GM12874 (cell line): ENCODE results near the gene SDF2.

Source experiments
- TF ChIP-seq, protein P1 (sequence below): IDR thresholded peaks from 2 replicates; pipeline ENCODE4 v1.5.1; 2011; ENCODE audit warnings: low read depth, mild to moderate bottlenecking, control low read depth, low read length, moderate library complexity; ENCODE audit not compliant: insufficient read depth

The SDF2 gene

DNA sequence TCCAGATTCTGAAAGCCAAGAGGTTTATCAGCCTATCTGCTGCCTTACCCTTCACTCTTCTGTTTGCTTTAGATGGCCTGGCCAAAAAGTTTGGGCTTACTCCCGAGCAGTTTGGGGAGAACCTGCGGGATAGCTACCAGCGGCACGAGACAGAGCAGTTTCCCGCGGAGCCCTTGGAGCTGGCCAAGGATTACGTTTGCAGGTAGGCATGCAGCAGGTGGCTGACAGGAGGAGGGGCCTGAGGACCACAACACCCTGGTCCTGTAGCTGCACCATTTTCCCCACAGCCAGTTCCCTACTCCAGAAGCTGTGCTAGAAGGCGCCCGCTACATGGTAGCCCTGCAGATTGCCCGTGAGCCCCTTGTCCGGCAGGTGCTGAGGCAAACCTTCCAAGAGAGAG is 20.9 kb upstream of the SDF2 start:
- TF ChIP-seq, protein P1, sequence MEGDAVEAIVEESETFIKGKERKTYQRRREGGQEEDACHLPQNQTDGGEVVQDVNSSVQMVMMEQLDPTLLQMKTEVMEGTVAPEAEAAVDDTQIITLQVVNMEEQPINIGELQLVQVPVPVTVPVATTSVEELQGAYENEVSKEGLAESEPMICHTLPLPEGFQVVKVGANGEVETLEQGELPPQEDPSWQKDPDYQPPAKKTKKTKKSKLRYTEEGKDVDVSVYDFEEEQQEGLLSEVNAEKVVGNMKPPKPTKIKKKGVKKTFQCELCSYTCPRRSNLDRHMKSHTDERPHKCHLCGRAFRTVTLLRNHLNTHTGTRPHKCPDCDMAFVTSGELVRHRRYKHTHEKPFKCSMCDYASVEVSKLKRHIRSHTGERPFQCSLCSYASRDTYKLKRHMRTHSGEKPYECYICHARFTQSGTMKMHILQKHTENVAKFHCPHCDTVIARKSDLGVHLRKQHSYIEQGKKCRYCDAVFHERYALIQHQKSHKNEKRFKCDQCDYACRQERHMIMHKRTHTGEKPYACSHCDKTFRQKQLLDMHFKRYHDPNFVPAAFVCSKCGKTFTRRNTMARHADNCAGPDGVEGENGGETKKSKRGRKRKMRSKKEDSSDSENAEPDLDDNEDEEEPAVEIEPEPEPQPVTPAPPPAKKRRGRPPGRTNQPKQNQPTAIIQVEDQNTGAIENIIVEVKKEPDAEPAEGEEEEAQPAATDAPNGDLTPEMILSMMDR: no peak

DNA sequence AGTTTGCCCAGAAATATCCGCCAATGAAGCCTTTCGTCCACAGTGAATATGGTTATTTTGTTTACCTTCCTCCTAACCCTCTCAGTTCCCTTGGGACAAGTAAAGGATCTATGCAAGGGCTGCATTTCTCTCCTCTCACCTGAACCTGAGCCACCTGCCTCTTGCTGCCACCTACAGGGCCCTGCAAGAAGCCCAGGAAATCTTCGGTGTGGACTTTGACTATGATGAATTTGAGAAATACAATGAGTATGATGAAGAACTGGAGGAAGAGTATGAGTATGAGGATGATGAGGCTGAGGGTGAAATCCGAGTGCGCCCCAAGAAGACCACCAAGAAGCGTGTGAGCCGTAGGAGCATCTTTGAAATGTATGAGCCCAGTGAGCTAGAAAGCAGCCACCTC is 14.3 kb upstream of the SDF2 start:
- TF ChIP-seq, protein P1: peak; percentile 32; the same call in 1 of the 2 replicates

DNA sequence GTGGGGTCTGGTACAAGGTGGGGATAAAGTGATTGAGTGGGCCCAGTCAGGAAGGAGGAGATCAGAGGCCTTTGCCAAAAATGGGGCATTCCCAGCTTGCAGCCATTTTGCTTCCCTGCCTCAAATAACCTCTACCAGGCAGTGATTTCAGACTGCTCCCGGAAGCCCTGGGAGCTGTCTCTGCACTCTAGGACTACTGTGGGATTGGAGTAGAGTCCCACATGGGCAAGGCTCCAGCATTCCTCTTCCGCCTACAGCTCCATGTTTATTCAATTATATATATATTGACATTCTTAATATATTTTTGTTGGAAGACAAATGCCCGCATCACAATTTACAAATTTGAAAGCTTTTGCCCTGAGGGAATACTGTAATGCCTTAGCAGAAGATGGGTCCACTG is 13.8 kb upstream of the SDF2 start:
- TF ChIP-seq, protein P1: no peak

DNA sequence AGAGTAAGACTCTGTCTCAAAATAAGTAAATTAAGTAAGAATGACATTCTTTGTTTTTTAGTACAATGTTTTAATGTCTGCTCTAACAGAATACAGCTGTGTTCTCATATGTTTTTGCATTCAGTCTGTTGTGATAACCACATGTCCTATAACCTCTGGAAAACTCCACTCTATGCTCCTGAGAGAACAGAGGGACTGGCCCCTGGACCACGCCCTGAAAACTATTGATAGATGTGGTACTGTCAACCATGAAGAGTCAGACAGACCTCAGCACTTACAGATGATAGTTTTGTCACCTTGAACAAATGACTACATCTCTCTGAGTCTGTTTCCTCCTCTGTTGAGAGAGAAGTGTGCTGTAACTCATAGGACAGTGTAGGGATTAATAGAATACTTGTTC is 8.2 kb upstream of the SDF2 start:
- TF ChIP-seq, protein P1: no peak

DNA sequence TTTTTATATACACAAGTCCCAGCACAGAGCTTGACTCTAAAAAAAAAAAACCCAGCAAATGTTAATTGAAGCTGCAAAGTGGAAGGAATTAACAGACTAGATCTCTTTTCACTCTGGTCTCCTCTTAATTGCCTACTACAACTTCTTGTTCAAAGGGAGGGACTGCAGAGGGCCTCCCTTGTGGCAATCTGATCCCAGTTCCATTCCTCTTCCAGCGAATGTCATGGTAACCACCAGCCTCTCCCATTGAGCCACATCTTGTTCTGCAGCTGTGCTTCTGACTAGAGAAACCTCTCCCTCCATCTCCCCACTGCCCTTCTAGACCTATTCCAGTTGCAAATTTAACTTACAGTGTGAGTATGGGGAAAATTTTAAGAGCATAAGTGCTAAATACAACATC is 6.2 kb upstream of the SDF2 start:
- TF ChIP-seq, protein P1: no peak

DNA sequence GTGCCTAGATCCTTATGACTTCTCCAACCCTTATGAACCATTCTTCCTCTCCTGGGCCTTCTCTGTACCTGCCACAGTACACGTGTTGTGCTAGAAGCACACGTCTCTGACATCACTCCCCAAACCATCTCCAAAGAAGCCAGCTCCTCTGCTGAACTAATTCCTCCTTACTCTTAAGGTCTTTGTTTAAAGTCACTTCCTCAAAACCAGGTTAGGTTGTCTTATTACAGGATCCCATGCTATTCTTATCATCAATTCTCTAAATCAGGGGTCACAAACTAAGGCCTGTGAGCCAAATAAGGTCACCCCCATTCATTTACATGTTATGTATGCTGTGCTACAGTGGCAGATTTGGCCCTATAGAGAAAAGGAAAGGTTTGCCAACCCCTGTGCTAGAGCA is 4.3 kb upstream of the SDF2 start:
- TF ChIP-seq, protein P1: no peak

DNA sequence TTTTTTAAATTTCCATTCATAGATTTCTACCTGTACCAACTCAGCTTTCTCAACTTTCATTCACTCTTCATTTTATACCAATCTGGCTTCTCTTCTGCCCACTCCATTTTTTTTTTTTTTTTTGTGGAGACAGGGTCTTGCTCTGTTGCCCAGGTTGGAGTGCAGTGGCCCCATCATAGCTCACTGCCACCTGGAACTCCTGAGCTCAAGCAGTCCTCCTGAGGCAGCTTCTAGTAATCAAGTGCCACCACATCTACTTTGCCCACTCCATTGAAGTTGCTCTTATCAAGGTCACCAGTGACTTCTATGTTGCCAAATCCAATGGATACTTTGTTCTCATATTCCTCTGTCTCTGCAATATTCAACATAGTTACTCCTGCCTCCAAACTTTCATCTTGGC is 2.0 kb upstream of the SDF2 start:
- TF ChIP-seq, protein P1: no peak

DNA sequence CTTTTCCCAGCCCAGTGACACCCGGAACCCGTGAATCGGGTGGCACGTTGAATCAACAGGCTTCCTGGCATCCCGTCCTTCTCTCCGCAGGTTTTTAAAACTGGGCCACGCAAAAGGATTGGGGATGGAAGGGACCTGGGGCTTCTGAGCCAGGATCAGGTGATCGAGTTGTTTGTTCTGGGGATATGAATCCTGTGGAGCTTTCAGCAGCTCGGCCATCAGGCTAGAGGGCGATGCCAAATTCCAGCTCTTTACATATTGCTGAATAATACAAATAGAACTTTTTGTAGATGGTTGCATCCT is 772 bp upstream of the SDF2 start:
- TF ChIP-seq, protein P1: no peak
